Kidney epithelial cell (primary cell): ENCODE data around the gene CCDC188. TPM values are rescaled to one million over a fixed set of nuclear protein-coding genes. Genes with fewer than 3 reads are reported as not detected.

ENCODE experiments used
- DNase-seq: peaks from one replicate; pipeline ENCODE4 v3.0.0-alpha.2; 2010; ENCODE audit warnings: low read depth
- H3K27me3 ChIP-seq: 2 replicates; pipeline ENCODE4 v1.6.0; 2011; ENCODE audit warnings: low read length; ENCODE audit not compliant: control insufficient read depth, insufficient read depth
- H3K36me3 ChIP-seq: 2 replicates; pipeline ENCODE4 v1.5.1; 2011; ENCODE audit warnings: low read length; ENCODE audit not compliant: control insufficient read depth, insufficient read depth
- H3K4me3 ChIP-seq: 2 replicates; pipeline ENCODE4 v1.5.1; 2011; ENCODE audit warnings: low read depth, mild to moderate bottlenecking, control low read depth, low read length
- CTCF ChIP-seq: IDR thresholded peaks from 2 replicates; pipeline ENCODE4 v1.5.1; 2011; ENCODE audit warnings: mild to moderate bottlenecking, moderate library complexity, low read length, control low read depth, inconsistent platforms; ENCODE audit not compliant: insufficient read depth, poor library complexity, severe bottlenecking
- total RNA-seq: library from RNA; depleted of rRNA; stranded (reverse); fragments of >200 nt; gene quantifications from 2 replicates; pipeline ENCODE4 v1.2.3, GENCODE V29; 2015

The CCDC188 gene
- total RNA-seq, 1 donor from 2014 or later: 1.8 TPM

GRCh38 chr22:20116376-20116950 lies 34.4 kb downstream of the CCDC188 start:
- Histone ChIP-seq H3K4me3 (peak overlapping the region; percentile 84), H3K36me3 (peaks cover 6% of the 10 kb centered on the region), H3K27me3 (no peaks in the 10 kb centered on the region)
- TF ChIP-seq CTCF: no peak
- no peak for DNase-seq

GRCh38 chr22:20115691-20116375 lies 35.0 kb downstream of the CCDC188 start, which contains the start of gene RANBP1:
RANBP1 (plus strand) TSS chr22:20116104; CDS start chr22:20116185, 81 bp downstream.
- no peak for DNase-seq
- no peak for TF ChIP-seq CTCF
- Histone ChIP-seq H3K4me3 (peak within 1 kb of the TSS; percentile 84), H3K27me3 (no peaks in the 10 kb centered on the region), H3K36me3 (peaks cover 6% of the 10 kb centered on the region)

GRCh38 chr22:20114506-20115475 lies 36.1 kb downstream of the CCDC188 start:
- peaks cover 7% of the 10 kb centered on the region for H3K36me3 ChIP-seq
- no peak overlapping the region for H3K4me3 ChIP-seq
- TF ChIP-seq CTCF: no peak
- DNase-seq: no peak
- no peaks in the 10 kb centered on the region for H3K27me3 ChIP-seq

- TF ChIP-seq CTCF: no peak
- no peak overlapping the region for H3K4me3 ChIP-seq
- H3K36me3 ChIP-seq: peaks cover 7% of the 10 kb centered on the region
Measured at GRCh38 chr22:20113551-20114310, 37.1 kb downstream of the CCDC188 start.

More at GRCh38 chr22:20113551-20114310, 37.1 kb downstream of the CCDC188 start:
- DNase-seq: no peak
- H3K27me3 ChIP-seq: no peaks in the 10 kb centered on the region
